Activated CD4-positive, alpha-beta memory T cell treated with anti-CD3 and anti-CD28 coated beads for 36 hours (primary cell): Measurements from ENCODE around the gene SMARCA2. TPM values are rescaled to one million over a fixed set of nuclear protein-coding genes. Genes with fewer than 3 reads are reported as not detected.

ENCODE experiments used
- CTCF ChIA-PET: fragments of 350-600 bp; sonication (Branson Sonifier 250); formaldehyde crosslinking; loops from one replicate; lab custom pipeline; 2021; ENCODE audit warnings: antibody characterized with exemption, inconsistent platforms; lab: Charles Lee
- POLR2A ChIA-PET: fragments of 350-600 bp; sonication (Branson Sonifier 250); formaldehyde crosslinking; loops from one replicate; lab custom pipeline; 2021; ENCODE audit warnings: antibody characterized with exemption; lab: Charles Lee
- DNase-seq: peaks from one replicate; pipeline ENCODE4 v3.0.0-alpha.2; 2020
- H3K27ac Mint-ChIP-seq: one replicate; pipeline ENCODE4 v1.8.0; 2021; ENCODE audit warnings: mixed read lengths
- H3K27me3 Mint-ChIP-seq: one replicate; pipeline ENCODE4 v1.8.0; 2021; ENCODE audit warnings: mixed read lengths
- H3K36me3 Mint-ChIP-seq: one replicate; pipeline ENCODE4 v1.8.0; 2021; ENCODE audit warnings: mixed read lengths
- H3K4me1 Mint-ChIP-seq: one replicate; pipeline ENCODE4 v1.8.0; 2021; ENCODE audit warnings: low read depth, mixed read lengths
- H3K4me3 Mint-ChIP-seq: one replicate; pipeline ENCODE4 v1.8.0; 2021; ENCODE audit warnings: mild to moderate bottlenecking, mixed read lengths
- H3K9me3 Mint-ChIP-seq: one replicate; pipeline ENCODE4 v1.8.0; 2021; ENCODE audit warnings: mixed read lengths
- intact Hi-C: fragments of 100-400 bp; cut with micrococcal nuclease; formaldehyde crosslinking; loops from one replicate; pipeline ENCODE4 v1.15.1; 2023
- total RNA-seq, 2 experiments: library from RNA; stranded (reverse); gene quantifications; one replicate each; pipeline ENCODE4 v1.2.3, GENCODE V29; 2021

Gene SMARCA2
- total RNA-seq, 2 experiments from 2014 or later, result 95.1 to 100 TPM

DNA sequence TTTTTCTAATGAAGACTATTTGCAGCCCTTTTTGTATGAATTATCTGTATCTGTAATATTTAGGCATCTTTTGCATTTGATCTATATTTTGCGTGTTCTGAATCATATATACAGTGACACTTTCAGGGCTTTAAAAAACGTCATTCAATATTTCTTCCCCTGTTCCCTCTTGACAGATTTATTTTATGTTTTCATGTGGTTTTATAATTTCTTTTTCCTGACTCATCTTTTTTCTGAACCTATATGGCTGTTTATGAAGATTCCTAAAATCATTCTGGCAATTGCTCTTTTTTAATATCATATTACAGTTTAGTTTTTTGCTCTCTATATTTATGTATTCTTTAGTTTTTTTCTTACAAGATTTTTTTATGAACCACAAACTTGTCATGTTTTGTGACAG is 67.6 kb downstream of the SMARCA2 start:
- peaks cover 25% of the 10 kb centered on the region for H3K4me1 Mint-ChIP-seq
- ChIA-PET POLR2A (no interaction called here), CTCF (no interaction called here)
- DNase-seq, result no peak
- intact Hi-C loops, result no loop called here
- no peak overlapping the region for H3K4me3 Mint-ChIP-seq
- H3K27me3 Mint-ChIP-seq, result no peaks in the 10 kb centered on the region
- H3K27ac Mint-ChIP-seq, result no peak overlapping the region
- H3K9me3 Mint-ChIP-seq, result no peaks in the 10 kb centered on the region
- peaks cover 67% of the 10 kb centered on the region for H3K36me3 Mint-ChIP-seq

GRCh38 chr9:2083479-2083878 is 68.3 kb downstream of the SMARCA2 start:
- peaks cover 30% of the 10 kb centered on the region for H3K4me1 Mint-ChIP-seq
- H3K4me3 Mint-ChIP-seq, result no peak overlapping the region
- no peak overlapping the region for H3K27ac Mint-ChIP-seq
- ChIA-PET CTCF (no interaction called here), POLR2A (no interaction called here)
- no peaks in the 10 kb centered on the region for H3K9me3 Mint-ChIP-seq
- DNase-seq, result peak; percentile 18
- intact Hi-C loops, result no loop called here
- H3K27me3 Mint-ChIP-seq, result no peaks in the 10 kb centered on the region
- peaks cover 69% of the 10 kb centered on the region for H3K36me3 Mint-ChIP-seq

DNA sequence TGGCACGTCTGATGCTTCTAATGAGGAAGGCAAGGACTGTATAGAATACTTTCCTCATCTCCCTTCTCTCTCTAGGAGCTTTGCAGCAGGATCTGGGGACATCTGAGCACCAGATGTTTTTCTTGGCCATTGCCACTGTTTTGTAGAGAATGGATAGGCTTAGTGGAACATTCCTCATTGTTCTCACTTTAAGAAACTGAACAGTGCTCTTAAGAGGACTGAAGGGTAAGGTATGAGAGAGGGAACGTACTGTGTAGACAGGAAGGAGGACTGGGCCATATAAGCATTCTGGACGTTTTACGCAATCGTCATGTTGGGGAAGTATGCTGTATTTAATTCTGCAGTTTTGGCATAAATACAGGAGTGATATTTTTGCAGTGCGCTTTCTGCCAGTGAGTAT is 70.6 kb downstream of the SMARCA2 start:
- Mint-ChIP-seq H3K9me3 (no peaks in the 10 kb centered on the region), H3K4me3 (no peak overlapping the region), H3K27me3 (no peaks in the 10 kb centered on the region), H3K36me3 (peaks cover 65% of the 10 kb centered on the region), H3K4me1 (peaks cover 32% of the 10 kb centered on the region), H3K27ac (no peak overlapping the region)
- intact Hi-C loops, result loop anchor here (2.0 to 5.0 kb wide), 3 partner anchors 63 to 358 kb away; no protein-coding TSS in a partner anchor
- CTCF ChIA-PET, result interaction anchor here (0.6 to 1.2 kb wide), 2 partner anchors 11 to 47 kb away, joined by 3 read pairs; no protein-coding TSS in a partner anchor
- DNase-seq, result no peak
- POLR2A ChIA-PET, result interaction anchor here (1.7 kb wide), 1 partner anchor 31 kb away, joined by 4 read pairs; no protein-coding TSS in a partner anchor

DNA sequence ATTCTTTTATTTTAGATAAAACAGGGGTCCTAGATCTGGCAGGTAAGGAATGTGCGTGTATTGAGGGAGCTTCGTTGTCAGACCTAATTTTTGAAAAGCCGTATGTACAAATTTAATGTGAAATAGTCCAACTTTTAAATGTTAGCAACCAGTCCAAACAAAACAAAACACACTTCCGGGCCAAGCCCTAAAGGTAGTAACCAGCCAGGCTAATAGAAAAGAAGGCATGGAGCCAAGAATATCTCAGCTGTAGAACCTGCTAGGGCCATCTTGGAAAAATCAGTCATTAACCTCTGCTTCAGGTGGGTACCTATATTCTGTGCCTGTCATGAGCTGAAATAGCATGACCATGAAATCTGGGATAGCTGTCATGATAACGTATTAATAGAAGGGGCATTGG is 71.0 kb downstream of the SMARCA2 start:
- POLR2A ChIA-PET, result interaction anchor here (1.7 kb wide), 1 partner anchor 32 kb away, joined by 4 read pairs; no protein-coding TSS in a partner anchor
- H3K27ac Mint-ChIP-seq, result no peak overlapping the region
- DNase-seq, result no peak

DNA sequence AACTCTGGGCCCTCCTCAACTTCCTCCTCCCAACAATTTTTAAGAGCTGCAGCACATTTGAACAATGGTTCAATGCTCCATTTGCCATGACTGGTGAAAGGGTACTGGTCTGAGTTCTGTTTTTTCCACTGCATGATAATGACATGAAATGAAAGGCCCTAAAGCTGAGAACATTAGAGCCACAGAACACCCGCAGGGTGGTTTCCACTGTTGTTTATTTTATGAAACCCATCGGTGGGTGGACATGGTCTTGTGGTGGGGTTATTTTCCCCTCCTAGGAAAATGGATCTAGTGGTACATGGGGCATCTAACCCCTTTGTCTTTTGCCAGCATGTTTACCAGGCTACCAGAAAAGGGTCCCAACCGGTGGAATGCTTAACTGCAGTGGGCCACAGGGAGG is 71.8 kb downstream of the SMARCA2 start:
- Mint-ChIP-seq H3K36me3 (peaks cover 64% of the 10 kb centered on the region), H3K9me3 (no peaks in the 10 kb centered on the region), H3K27ac (peak overlapping the region; percentile 74), H3K4me1 (peaks cover 28% of the 10 kb centered on the region), H3K27me3 (no peaks in the 10 kb centered on the region), H3K4me3 (no peak overlapping the region)
- ChIA-PET POLR2A (interaction anchor here (1.7 kb wide), 1 partner anchor 32 kb away, joined by 4 read pairs; no protein-coding TSS in a partner anchor), CTCF (interaction anchor here (0.6 to 1.6 kb wide), 43 partner anchors 10 to 982 kb away, joined by 3 to 16 read pairs (median 4); partner anchors contain the start of gene SMARCA2)
- intact Hi-C loops, result loop anchor here (1.0 to 5.0 kb wide), 8 partner anchors 32 to 627 kb away; partner anchors contain the start of gene SMARCA2
- peak; percentile 23 for DNase-seq

More for the DNA sequence above, 71.0 kb downstream of the SMARCA2 start:
- intact Hi-C loops, result loop anchor here (2.0 to 5.0 kb wide), 3 partner anchors 63 to 359 kb away; no protein-coding TSS in a partner anchor
- H3K27me3 Mint-ChIP-seq, result no peaks in the 10 kb centered on the region
- CTCF ChIA-PET, result interaction anchor here (0.6 to 1.6 kb wide), 5 partner anchors 11 to 358 kb away, joined by 3 to 16 read pairs (median 3); no protein-coding TSS in a partner anchor
- peaks cover 67% of the 10 kb centered on the region for H3K36me3 Mint-ChIP-seq
- no peak overlapping the region for H3K4me3 Mint-ChIP-seq
- H3K4me1 Mint-ChIP-seq, result peaks cover 32% of the 10 kb centered on the region
- no peaks in the 10 kb centered on the region for H3K9me3 Mint-ChIP-seq

GRCh38 chr9:2087500-2088313 is 72.6 kb downstream of the SMARCA2 start:
- Mint-ChIP-seq H3K9me3 (no peaks in the 10 kb centered on the region), H3K4me1 (peaks cover 28% of the 10 kb centered on the region), H3K36me3 (peaks cover 67% of the 10 kb centered on the region)

DNA sequence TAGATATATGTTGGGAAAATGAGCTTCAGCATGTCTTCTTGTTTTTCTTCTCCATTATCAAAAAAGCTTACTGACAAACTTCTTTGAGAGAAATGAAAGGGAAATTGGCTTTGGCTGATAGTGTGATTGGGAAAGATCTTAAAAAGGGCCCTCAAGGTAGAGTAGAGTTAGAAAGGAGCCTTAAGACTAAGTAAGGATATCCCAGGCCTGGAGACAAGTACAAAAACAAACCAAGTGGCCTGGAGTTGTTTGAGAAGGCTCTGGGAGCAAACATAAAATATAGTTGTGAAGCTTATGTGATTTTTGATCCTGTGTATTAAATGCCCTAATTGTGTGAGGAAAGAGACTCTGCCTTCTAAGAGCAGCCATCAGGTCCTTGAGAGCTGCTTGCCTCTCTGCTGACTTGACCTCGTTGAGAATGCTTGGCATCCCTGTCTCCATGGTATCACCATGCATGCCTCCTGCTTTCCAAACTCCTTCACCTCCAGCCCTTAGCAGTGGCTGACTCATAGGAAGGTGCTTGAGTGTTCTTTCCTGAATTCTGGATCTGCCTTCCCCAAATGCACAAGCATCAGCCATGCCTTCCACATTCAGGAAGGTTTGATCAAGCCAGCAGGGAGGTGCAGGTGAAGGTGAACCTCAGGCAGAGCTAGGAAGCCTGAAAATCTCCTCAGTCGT is 78.9 kb downstream of the SMARCA2 start:
- H3K27ac Mint-ChIP-seq, result no peak overlapping the region
- POLR2A ChIA-PET, result no interaction called here
- intact Hi-C loops, result no loop called here
- peaks cover 54% of the 10 kb centered on the region for H3K36me3 Mint-ChIP-seq
- DNase-seq, result no peak
- H3K9me3 Mint-ChIP-seq, result no peaks in the 10 kb centered on the region
- peaks cover 3% of the 10 kb centered on the region for H3K4me1 Mint-ChIP-seq
- no peak overlapping the region for H3K4me3 Mint-ChIP-seq
- CTCF ChIA-PET, result no interaction called here
- H3K27me3 Mint-ChIP-seq, result no peaks in the 10 kb centered on the region

More at GRCh38 chr9:2087500-2088313, 72.6 kb downstream of the SMARCA2 start:
- ChIA-PET POLR2A (interaction anchor here (1.7 kb wide), 1 partner anchor 33 kb away, joined by 4 read pairs; no protein-coding TSS in a partner anchor), CTCF (interaction anchor here (0.6 to 1.6 kb wide), 45 partner anchors 9 to 981 kb away, joined by 3 to 16 read pairs (median 4); partner anchors contain the start of gene SMARCA2)
- DNase-seq, result peak; percentile 37
- Mint-ChIP-seq H3K4me3 (no peak overlapping the region), H3K27me3 (no peaks in the 10 kb centered on the region), H3K27ac (peak overlapping the region; percentile 74)
- intact Hi-C loops, result loop anchor here (1.0 to 5.0 kb wide), 8 partner anchors 32 to 627 kb away; partner anchors contain the start of gene SMARCA2

DNA sequence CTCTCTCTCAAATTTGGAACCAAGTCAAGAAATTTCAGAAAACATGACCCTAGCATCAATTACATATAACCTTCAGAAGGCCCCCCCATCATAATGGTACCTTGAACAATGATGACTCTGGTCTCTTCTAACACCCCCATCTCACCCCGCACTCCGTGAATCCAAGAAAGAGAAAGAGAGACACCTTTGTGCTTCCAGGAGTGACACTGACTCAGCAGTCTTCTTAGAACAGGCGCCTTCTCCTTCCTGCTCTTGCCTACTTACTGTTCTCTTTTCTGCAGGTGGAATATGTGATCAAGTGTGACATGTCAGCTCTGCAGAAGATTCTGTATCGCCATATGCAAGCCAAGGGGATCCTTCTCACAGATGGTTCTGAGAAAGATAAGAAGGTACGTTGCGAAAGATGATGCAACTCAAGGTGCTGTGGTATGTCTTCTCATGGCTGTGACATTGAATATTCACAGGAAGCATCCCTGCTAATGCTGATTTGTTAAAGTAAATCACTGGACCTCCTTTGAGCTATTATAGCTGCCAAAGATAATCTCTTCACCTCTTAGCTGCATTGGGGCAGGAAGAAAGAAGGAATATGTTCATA is 81.3 kb downstream of the SMARCA2 start:
- Mint-ChIP-seq H3K27ac (no peak overlapping the region), H3K36me3 (peaks cover 56% of the 10 kb centered on the region), H3K4me1 (peaks cover 1% of the 10 kb centered on the region), H3K27me3 (no peaks in the 10 kb centered on the region), H3K4me3 (no peak overlapping the region), H3K9me3 (peaks cover 2% of the 10 kb centered on the region)
- DNase-seq, result no peak
- ChIA-PET POLR2A (no interaction called here), CTCF (interaction anchor here (1.2 to 1.5 kb wide), 2 partner anchors 9 to 11 kb away, joined by 3 to 6 read pairs; no protein-coding TSS in a partner anchor)
- intact Hi-C loops, result no loop called here

GRCh38 chr9:2106666-2107065 is 91.5 kb downstream of the SMARCA2 start:
- Mint-ChIP-seq H3K4me3 (no peak overlapping the region), H3K36me3 (peaks cover 45% of the 10 kb centered on the region), H3K27me3 (no peaks in the 10 kb centered on the region), H3K9me3 (no peaks in the 10 kb centered on the region), H3K27ac (peak overlapping the region; percentile 35), H3K4me1 (peaks cover 14% of the 10 kb centered on the region)
- intact Hi-C loops, result no loop called here
- ChIA-PET POLR2A (no interaction called here), CTCF (interaction anchor here (1.5 kb wide), 1 partner anchor 19 kb away, joined by 5 read pairs; no protein-coding TSS in a partner anchor)
- DNase-seq, result no peak

- DNase-seq, result no peak
- Mint-ChIP-seq H3K27ac (no peak overlapping the region), H3K4me3 (no peak overlapping the region), H3K36me3 (peaks cover 43% of the 10 kb centered on the region), H3K4me1 (peaks cover 14% of the 10 kb centered on the region), H3K9me3 (no peaks in the 10 kb centered on the region), H3K27me3 (no peaks in the 10 kb centered on the region)
- CTCF ChIA-PET, result interaction anchor here (1.0 to 1.5 kb wide), 2 partner anchors 21 to 167 kb away, joined by 3 to 6 read pairs; no protein-coding TSS in a partner anchor
- POLR2A ChIA-PET, result no interaction called here
- intact Hi-C loops, result no loop called here
These were observed 92.8 kb downstream of the SMARCA2 start for GRCh38 chr9:2107906-2108451.

DNA sequence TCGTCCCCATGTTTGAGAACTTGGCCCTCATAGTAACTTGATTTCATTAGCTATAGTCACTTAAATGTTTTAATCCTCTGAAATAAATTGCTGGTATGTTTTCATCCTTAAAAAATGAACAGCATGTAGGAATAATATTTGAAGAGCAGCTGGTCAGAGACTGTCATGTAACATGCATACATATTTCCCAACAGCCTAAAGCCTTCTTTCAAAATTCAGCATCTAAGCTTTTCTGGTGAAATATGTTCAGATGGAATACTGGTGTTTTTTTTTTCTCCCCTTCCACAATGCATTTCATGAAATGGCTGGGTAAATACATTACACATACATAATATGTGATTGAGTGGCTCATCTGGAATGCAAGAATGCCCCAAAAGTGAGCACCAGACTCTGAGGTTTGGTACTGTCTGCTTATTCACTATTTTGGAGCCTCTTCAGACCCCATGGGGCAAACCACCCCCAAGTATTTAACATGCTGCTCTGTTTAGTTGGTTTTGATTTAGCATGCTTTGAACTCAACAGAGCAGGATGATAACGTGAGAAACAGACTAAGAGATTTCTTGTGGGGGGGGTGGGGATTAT is 94.0 kb downstream of the SMARCA2 start:
- Mint-ChIP-seq H3K36me3 (peaks cover 46% of the 10 kb centered on the region), H3K27me3 (no peaks in the 10 kb centered on the region), H3K4me1 (peaks cover 14% of the 10 kb centered on the region), H3K4me3 (no peak overlapping the region), H3K27ac (no peak overlapping the region), H3K9me3 (no peaks in the 10 kb centered on the region)
- ChIA-PET CTCF (interaction anchor here (0.6 to 1.5 kb wide), 2 partner anchors 22 to 322 kb away, joined by 3 to 6 read pairs; no protein-coding TSS in a partner anchor), POLR2A (no interaction called here)
- DNase-seq, result no peak
- intact Hi-C loops, result no loop called here
